Hepatocyte (in vitro differentiated cells): Measurements from ENCODE around the gene SEPTIN10.

Source experiments
- EZH2 ChIP-seq: fragments of 200-600 bp; sonication (generic); IDR thresholded peaks from 2 replicates; pipeline ENCODE4 v1.6.1; 2016; ENCODE audit warnings: antibody characterized with exemption, mild to moderate bottlenecking, borderline replicate concordance
- EZH2phosphoT487 ChIP-seq: fragments of 200-600 bp; sonication (generic); IDR thresholded peaks from one replicate; pipeline ENCODE4 v1.6.1; 2018; ENCODE audit warnings: antibody characterized with exemption, mild to moderate bottlenecking, low read depth, moderate library complexity; ENCODE audit not compliant: unreplicated experiment, severe bottlenecking
- TF ChIP-seq, protein P1 (sequence below): fragments of 200-600 bp; sonication (generic); IDR thresholded peaks from 2 replicates; pipeline ENCODE4 v1.5.1; 2016; ENCODE audit warnings: antibody characterized with exemption, mild to moderate bottlenecking; ENCODE audit not compliant: poor library complexity

- TF ChIP-seq, protein P1, sequence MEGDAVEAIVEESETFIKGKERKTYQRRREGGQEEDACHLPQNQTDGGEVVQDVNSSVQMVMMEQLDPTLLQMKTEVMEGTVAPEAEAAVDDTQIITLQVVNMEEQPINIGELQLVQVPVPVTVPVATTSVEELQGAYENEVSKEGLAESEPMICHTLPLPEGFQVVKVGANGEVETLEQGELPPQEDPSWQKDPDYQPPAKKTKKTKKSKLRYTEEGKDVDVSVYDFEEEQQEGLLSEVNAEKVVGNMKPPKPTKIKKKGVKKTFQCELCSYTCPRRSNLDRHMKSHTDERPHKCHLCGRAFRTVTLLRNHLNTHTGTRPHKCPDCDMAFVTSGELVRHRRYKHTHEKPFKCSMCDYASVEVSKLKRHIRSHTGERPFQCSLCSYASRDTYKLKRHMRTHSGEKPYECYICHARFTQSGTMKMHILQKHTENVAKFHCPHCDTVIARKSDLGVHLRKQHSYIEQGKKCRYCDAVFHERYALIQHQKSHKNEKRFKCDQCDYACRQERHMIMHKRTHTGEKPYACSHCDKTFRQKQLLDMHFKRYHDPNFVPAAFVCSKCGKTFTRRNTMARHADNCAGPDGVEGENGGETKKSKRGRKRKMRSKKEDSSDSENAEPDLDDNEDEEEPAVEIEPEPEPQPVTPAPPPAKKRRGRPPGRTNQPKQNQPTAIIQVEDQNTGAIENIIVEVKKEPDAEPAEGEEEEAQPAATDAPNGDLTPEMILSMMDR: no peak
- TF ChIP-seq EZH2 (no peak), EZH2phosphoT487 (no peak)
These were observed 101.7 kb downstream of the SEPTIN10 start for GRCh38 chr2:109512076-109512475.
